ENCODE measurements around the gene UBE2U. TPM values are rescaled to one million over a fixed set of nuclear protein-coding genes. Genes with fewer than 3 reads are reported as not detected.

The UBE2U gene
- total RNA-seq, 4 donors from 2014 or later, result not detected

- ATAC-seq (ENCODE audit: low FRiP score), result peak; percentile 45
- no peak for DNase-seq (ENCODE audit: low spot score)
These were observed 15.8 kb upstream of the UBE2U start for GRCh38 chr1:64187646-64188045.

DNA sequence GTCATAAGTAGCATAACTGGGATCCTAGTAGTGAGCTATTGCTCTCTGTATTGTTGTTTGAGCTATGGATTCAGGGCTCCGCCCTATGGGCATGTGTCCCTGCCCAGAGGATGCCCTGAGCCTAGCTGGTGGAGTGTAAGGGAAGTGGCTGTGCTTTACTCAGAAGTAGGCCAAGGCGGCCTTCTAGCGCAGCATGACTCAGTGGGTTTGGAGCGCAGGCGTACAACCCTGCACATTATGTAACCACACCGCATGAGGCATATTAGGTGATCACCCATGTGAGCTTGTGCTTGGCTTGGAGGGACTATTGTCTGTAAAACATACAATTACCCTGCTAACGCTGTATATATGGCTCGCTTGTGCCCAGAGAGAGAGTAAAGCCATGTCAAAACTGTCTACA, 11.1 kb upstream of the UBE2U start:
- DNase-seq (ENCODE audit: low spot score) (no peak), ATAC-seq (ENCODE audit: low FRiP score) (no peak)

More at GRCh38 chr1:64187646-64188045, 15.8 kb upstream of the UBE2U start:
- TF ChIP-seq CTCF (IDR thresholded peaks at IDR 0.05), result no peak

DNA sequence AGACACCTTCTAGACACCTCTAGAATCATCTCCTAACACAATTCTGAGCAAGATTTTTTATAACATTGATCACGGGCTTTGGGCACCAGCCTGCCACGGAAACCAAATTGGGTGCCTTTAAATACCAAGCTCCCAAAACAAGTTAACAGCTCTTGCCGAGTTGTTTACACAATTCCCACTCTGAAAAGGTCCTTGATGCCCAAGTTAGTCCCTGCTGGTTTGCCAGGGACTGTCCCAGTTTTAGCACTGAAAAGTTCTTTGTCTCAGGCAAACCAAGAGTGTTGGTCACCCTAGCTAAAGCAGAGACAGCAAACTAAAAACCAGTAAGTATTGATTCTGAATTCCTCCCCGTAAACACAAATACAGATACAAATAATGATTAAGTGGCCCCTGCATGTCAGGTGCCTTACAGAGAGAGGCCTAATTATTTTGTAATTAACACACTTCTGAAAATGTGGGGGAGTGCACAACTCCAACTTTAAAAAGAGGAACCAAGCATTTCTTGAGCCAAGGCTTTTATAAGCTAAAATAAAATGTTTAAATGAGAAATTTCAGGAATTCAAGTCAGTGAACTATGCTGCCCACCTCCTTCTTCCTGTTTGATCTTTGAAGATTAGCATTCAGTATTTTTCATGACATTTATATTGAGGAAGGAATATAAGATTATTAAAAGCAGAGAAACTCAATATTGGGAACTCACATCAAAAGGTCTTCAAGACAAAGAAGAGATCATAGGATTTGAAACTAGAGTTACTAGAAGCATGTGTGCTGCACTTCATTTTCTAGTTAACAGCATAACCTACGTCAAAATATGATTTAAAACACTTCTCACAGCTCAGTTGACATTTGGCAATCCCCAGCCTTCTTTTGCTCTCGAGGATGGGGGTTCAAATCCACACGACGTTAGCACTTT, 9.0 kb upstream of the UBE2U start:
- no peak for DNase-seq (ENCODE audit: low spot score)
- ATAC-seq (ENCODE audit: low FRiP score), result no peak

More for the DNA sequence above, 11.1 kb upstream of the UBE2U start:
- no peak for TF ChIP-seq CTCF (IDR thresholded peaks at IDR 0.05)

GRCh38 chr1:64195081-64195395, 8.4 kb upstream of the UBE2U start:
- ATAC-seq (ENCODE audit: low FRiP score) (no peak), DNase-seq (ENCODE audit: low spot score) (no peak)
- TF ChIP-seq CTCF (IDR thresholded peaks at IDR 0.05), result no peak

More for the DNA sequence above, 9.0 kb upstream of the UBE2U start:
- no peak for TF ChIP-seq CTCF (IDR thresholded peaks at IDR 0.05)

DNA sequence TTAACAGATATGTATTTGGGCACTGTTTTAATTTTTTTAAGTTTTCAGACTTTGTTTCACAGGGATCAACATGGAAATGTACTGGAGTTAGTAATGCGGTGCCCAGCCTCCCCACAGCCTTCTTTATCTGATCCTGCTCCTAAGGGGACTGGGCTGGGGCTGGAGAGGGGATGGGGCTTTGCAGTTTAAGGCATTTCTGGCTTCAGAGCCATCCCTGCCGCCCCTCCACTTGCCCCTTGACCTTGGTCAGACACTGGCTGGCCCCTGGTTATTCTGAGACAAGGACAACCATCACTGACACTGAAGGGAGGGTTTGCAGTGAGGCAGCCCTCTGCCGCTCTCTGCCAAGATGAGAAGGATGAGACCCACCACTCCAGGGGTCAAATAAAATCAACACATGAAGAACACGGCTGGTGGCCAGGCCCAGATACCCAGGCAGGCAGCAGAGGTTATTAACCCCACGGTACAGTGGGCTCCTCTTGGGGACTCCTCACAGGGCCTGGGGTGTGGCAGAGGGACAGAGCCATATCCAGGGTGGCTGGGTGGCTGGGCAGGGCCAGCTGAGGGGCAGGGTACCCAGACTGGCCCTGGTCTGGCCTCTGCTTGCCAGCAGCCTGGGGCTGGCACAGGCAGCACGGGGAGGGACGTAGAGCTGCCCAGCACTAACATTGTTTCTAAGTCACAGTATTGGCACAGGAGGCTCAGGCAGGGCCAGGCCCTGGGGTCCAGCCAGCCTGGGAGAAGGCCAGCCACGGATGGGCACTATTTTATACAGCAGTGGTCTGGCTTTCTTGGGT, 7.2 kb upstream of the UBE2U start:
- ATAC-seq (ENCODE audit: low FRiP score), result no peak
- DNase-seq (ENCODE audit: low spot score), result no peak
- TF ChIP-seq CTCF (IDR thresholded peaks at IDR 0.05), result no peak

DNA sequence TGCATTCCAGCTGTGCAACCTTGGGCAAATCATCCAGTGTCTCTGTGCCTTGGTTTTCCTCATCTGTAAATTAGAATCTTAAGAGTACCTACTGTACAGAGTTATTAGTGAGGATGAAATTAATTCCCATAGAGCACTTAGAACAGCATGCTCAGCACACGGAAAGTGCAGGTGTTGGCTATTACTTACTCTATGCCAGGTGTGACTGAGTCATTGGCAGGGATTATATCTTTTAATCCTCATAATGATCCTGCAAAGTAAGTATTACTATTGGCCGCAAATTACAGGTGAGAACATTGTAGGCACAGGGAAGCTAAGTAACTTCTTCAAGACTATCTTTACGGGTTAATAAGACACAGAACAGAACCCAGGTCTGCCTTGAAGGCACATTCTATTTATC, 6.3 kb upstream of the UBE2U start:
- TF ChIP-seq CTCF (IDR thresholded peaks at IDR 0.05), result no peak
- ATAC-seq (ENCODE audit: low FRiP score) (no peak), DNase-seq (ENCODE audit: low spot score) (no peak)
